Endometrium (tissue), 2 donors: ENCODE measurements around the gene AGTRAP.

Experiments used
- FAIRE-seq: peaks from 2 replicates; lab custom pipeline; 2012; peaks lifted over from hg19 to GRCh38; lab: Jason Lieb, UNC
- donor health status: control.
- donor health status: control.

The AGTRAP gene

GRCh38 chr1:11735854-11736745 is at the start of gene AGTRAP:
Gene AGTRAP, plus strand, starts transcription at chr1:11736136. Its CDS starts 73 bp downstream, at chr1:11736209.
- no peak for FAIRE-seq

DNA sequence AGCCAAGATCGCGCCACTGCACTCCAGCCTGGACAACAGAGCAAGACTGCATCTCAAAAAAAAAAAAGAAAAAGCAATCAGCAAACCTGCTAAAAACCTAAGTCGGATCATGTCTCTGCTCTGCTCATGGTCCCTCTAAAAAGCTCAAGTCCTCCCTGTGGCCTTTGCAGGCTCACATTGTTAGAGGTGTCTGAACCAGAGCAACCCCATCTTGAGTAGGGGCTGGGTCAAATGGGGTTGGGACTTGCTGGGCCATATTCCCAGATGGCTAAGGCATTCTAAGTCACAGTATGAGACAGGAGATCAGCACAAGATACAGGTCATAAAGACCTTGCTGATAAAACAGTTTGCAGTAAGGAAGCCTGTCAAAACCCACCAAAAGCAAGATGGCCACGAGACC is 47.4 kb upstream of the AGTRAP start:
- FAIRE-seq = no peak

DNA sequence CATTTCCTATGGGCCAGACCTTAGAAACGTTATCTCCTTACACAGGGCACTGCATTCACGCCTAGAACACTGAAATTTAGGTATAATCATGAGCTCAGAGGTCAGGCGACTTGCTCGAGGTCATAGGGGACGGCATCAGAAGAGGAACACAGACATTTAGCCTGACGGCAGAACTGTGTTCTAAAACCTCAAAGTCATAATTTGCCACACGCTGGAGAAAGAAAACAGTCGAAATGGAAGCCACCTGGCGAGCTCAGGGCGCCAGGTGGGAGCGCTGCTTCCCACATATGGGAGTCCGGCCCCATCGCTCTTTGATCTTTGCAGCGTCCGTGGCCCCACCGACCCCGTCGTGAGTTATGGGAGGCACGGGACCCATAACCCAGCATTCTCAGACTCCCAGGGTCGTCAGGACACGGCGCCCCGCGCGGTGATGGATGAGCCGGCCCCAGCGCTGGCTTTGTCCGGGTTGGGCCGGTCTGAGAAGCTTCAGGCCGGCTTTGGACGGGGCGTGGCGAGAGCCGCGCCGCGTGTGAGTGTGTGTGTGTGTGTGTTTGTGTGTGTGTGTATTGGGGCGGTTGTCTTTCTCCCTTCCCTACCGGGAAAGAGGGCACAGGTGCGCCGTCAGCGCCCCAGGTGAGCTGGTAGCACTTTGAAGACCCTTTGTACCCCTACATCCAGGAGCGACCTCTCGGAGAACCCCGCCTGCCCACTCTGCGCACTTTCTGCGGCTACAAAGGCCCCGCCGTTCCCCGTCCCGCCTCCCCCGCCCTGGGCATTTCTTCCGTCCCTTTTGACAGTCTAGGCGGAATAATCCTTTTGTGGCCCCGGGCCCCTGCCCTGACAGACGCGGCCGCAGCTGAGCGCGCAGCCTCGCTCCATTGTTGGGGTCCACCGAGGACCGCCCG is 45.3 kb upstream of the AGTRAP start:
- FAIRE-seq = no peak

GRCh38 chr1:11691302-11691914 is 44.5 kb upstream of the AGTRAP start, which contains the start of gene DRAXIN:
Gene DRAXIN, plus strand, starts transcription at chr1:11691710. Its CDS starts 14,549 bp downstream, at chr1:11706259.
- FAIRE-seq = no peak

- FAIRE-seq = no peak
These were observed 43.8 kb upstream of the AGTRAP start for GRCh38 chr1:11691928-11692711.

- FAIRE-seq = no peak
These were observed 42.8 kb upstream of the AGTRAP start for GRCh38 chr1:11693024-11693590.

DNA sequence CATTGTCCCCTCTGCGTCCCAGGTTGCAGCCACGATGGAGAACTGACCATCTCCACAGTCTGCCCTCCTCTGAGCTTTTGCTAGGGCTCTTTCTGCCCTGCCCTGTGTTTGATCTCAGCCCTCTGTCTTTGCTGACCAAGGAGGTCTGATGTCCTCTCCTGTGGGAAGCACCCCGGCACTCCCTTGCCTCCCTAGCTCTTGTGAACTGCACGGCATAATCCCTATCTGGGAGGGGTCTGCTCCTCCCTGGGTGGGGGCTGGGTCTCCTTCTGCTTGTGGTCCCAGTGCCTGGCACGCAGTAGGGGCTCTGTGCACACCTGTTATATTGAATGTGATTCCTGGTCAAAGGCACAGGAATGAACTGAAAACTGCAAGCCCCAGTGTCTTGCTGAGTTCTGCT is 42.0 kb upstream of the AGTRAP start:
- no peak for FAIRE-seq

GRCh38 chr1:11695861-11696260 is 40.1 kb upstream of the AGTRAP start:
- no peak for FAIRE-seq

DNA sequence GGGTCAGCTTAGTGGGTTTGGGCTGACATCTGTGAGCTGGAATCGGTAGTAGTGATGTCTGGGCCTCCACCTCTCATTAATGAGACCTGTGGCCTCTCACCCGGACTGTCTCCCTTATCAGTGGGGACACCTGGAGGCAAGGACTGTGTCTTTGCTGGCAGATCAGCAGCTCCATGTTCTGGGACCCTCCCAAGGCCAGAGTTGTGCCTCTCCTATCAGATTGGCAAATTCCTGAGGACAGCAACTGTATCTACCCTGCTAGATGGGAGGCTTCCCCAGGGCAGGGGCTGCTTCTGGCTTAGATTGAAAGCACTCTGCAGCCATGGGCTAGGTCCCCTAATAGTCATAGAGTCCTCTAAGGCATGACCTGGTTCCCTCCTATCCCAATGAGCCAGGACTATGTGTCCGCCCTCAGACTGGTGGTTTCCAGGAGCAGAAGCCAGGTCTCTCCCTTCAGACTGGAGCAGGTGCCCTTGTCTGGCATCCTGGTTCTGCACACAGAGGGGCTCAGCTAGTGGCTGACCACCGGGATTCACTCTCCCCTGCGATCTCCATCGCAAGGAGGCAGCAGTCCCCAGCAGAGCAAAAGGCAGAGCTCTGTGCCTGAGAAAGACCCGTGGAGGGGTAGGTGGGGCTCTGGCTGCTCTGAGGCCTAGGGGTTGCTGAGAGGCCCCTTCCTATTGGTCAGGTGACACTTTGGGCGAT is 38.6 kb upstream of the AGTRAP start:
- FAIRE-seq = no peak

GRCh38 chr1:11697893-11698210 is 38.1 kb upstream of the AGTRAP start:
- FAIRE-seq = no peak

GRCh38 chr1:11700601-11701467 is 35.1 kb upstream of the AGTRAP start:
- FAIRE-seq = no peak

DNA sequence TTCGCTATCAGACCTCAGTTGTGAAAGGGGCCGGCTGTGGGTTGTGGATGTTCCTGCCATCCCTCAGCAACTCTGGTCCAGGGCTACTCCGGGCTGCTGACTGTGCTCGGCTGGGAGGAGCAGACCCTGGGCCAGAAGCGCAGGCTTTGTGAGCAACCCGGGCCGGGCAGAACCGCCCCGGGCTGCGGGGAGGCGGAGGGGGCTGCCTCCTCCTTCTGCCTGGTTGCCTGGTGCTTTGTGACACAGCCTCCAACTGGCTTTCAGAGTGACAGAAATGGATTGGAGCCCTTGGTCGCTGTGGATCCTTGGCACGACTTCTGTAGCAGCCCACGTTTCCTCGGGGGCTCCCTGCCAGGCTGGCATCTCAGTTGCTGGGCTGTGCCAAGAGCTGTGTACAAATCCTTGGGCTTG is 34.4 kb upstream of the AGTRAP start:
- no peak for FAIRE-seq

- FAIRE-seq = no peak
These were observed 33.7 kb upstream of the AGTRAP start for GRCh38 chr1:11701981-11702803.

GRCh38 chr1:11703357-11704193 is 32.4 kb upstream of the AGTRAP start:
- no peak for FAIRE-seq

DNA sequence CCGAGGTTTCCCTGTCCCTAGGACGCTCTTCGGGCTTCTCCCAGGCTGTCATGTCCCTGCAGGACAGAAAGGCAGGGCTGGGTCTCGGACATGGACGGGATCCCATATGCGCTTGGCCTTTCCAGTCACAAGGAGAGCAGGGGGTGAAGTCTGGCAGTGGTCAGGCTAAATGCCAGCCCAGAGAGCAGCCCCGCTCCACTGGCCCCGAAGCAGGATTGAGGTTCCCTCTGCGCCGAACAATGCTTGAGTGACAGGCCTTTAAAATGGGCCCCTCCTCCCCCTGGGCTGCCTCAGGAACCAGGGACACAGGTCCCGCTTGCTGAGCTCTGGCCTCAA is 31.8 kb upstream of the AGTRAP start:
- FAIRE-seq = no peak

GRCh38 chr1:11704691-11705475 is 31.1 kb upstream of the AGTRAP start:
- no peak for FAIRE-seq

DNA sequence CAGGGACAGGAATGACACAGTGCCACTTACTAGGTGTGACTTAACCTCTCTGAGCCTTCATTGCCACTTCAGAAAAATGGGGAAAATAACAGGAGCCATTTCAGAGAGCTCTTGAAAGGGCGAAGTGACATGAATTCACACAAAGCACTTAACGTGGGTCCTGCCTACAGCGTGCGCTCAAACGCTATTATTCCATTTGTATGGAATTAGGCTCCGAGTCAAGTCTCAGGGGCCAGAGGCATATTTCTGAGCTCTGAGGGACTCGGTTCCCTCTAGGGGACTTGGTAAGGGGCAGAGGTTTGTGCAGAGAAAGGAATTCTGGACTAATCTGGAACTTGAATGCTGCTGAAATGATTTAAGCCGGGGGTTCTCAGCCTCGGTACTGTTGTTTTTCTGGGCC is 30.3 kb upstream of the AGTRAP start:
- no peak for FAIRE-seq
